ENCODE results near the gene STRA6.
"Not testable (repeated sequence)": the region's sequence is repeated elsewhere in the genome, so short reads cannot be mapped to it uniquely, and the experiment has no call there.

Gene STRA6

DNA sequence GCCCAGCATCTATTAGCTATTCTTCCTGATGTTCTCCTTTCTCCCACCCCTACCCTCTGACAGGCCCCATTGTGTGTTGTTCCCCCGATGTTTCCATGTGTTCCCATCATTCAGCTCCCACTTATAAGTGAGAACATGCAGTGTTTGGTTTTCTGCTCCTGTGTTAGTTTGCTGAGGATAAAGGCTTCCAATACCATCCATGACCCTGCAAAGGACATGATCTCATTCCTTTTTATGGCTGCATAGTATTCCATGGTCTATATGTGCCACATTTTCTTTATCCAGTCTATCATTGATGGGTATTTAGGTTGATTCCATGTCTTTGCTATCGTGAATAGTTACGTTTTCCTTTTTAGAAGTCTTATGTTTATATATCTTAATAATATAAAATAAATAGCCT is 42.2 kb downstream of the STRA6 start:
- not testable (repeated sequence) for DNase-seq (ENCODE audit: low spot score)

DNA sequence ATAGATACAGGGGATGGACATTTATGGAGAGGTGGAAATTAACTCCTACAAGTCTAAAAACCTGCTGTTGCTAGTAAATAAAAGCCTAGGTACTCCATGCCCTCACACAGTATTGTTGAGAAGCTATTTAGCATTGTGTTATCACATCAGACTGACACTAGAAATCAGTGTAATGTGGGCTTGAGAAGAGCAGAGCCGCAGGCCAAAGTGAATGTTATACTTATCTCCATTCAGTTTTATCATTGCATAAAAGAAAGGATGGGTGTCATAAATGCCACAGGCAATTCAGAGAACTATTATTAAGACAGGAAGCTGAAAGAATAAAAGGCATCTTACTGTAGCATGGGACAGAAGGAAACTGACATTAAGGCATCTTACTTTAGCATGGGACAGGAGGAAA is 42.8 kb downstream of the STRA6 start:
- no peak for DNase-seq (ENCODE audit: low spot score)

DNA sequence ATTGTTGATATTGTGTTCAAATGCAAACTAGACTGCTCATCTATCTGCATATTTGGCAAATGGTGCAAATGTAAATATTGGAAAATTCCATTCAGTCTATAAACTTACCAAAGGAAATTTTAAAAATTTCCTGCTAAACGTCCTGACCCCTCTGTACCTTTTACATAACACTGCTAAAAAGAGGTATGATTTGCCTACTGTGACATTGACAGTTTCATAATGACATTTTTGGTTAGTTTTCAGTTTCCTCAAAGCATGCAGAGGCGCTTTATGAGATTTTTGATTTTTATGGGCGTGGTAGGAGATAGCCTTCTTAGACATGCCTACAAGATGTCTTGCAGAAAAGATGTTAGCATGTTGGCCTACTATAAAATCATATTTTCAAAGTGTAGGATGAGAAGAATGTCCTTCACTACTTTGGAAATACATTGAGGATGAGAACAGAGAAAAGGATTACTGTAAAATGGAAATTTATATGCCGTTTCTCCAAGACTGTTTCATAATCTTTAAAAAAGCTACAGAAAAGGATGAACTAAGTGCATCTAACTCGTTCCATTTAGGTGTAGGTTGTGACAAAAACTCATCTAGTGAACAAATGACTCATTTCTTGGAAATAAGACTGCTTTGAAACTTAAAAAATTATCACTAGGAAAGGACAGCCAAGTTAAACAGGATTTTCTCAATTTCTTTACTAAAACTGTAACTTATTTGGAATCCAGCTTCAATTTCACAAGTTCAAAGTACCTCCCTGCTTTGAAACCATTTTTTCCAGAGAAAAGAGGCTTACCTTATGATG is 43.5 kb downstream of the STRA6 start:
- no peak for DNase-seq (ENCODE audit: low spot score)

DNA sequence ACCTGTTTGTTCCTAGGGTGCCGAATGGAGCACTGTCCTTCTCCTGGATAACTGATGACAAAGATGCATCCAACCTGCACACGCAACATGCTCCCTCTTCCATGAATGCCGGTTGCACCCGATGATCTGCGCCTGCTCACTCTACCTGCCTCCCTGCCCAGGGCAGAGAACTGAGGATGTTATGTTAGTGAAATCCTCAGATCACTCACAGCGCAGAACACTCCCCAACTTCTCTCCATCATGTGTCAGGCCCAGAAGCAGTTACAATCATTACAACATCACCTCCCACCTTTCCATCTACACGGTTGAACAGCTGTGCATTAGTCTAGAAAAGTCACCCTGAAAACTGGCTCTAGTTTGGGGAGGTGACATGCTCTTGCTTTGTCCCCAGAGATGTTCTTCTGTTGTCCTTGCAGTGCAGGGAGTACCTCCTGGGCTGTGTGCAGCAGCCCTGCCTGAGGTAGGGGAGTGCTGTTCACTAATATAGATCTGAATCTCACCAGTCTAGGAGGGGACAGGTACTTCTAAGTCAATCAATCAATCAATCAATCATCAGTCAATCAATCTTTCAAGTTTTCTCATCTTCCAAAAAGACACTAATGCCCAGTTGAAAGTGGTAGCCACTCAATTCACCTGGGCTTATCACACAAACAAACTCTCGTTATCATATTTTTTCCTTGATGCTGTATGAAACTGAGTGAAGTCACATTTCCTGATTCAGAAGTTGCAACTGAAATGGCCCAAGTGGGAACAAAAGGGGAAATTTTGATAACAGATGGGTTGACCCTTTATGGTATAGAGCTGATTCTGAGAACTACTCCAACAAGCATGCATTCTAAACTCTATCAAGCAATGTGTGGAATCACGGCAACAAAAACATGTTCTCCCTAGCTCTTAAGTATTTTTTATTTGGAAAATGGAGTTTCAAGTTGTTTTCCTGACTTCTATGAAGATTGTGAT is 44.4 kb downstream of the STRA6 start:
- no peak for DNase-seq (ENCODE audit: low spot score)

DNA sequence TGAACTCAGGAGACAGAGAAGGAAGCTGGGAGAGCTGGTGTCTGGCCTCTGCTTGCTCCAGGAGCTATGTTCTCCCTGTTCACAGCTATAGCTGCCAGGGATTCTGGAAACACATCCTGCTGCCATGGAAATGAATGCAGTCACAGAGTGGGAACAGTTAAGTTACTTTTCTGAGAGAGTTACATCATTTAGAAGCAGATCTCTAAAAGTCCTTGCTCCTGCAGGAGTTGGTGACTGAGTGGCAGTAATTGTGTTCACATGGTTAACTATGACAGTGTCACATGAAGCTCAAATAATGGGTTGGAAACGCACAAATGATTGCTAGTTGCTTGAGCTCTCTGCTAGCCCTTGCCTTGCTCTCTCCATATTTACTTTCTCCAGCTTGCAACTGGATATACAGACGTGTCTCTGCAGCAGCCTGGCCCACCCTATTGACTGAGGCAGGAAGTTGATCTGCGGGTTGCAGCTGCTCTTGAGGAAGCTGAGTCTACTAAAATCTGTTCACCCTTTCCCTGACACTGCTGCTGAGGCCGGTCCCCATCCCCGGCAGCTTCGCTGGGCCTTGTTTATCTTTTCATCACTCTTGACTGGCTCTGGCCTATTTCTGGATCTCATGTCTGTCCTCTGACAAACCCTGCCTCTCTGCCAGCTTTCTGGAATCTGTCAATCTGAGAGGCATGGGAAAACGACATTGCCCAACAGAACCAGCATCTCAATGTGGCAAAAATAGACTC is 45.7 kb downstream of the STRA6 start:
- DNase-seq (ENCODE audit: low spot score), result no peak

DNA sequence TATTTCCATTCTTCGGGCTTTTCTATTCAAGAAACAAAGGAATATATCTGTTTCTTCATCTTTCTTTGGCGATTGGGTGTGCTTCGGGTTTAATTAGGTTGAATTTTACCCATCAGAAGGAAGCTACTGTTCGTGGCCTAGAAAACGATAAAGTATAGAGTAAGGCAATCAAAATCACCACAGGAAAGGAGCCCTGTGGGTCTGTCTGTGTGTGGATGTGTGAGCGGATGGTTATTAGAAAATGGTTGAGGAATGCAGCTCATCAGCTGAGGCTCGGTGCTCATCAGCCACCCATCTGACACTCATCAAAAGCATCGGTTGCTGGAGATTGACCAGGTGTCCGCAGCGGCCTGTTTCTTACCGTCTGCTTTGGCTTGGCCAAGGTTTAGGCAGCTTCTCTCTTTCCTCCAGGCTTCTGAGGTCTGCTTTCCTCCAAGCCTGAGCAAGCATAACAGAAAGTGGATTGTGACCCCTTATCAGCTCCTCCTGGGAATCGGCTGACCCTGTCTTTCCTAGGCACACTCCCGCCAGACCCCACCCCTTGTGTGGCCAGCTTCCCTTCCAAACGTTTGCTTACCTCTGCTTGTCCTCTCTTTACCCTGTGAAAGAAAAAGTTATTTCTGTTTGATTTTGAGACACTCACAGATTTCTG is 46.7 kb downstream of the STRA6 start:
- DNase-seq (ENCODE audit: low spot score), result no peak

DNA sequence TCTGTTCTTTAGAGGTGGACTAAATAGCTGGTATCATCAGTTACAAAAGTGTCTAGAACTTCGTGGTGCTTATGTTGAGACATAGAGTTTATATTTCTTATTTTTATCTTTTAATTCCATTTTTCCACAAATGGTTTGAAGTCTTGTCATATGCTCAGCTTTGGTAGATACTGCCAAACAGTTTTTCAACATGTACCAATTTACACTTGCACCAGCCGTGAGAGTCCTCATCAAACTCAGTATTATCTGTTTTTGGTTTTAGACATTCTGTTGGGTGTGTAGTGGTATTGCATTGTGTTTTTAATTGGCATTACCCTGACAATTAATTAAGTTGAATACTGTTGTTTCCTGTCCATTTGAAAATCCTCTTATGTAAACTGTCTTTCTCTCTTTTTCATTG is 55.5 kb downstream of the STRA6 start:
- no peak for DNase-seq (ENCODE audit: low spot score)

DNA sequence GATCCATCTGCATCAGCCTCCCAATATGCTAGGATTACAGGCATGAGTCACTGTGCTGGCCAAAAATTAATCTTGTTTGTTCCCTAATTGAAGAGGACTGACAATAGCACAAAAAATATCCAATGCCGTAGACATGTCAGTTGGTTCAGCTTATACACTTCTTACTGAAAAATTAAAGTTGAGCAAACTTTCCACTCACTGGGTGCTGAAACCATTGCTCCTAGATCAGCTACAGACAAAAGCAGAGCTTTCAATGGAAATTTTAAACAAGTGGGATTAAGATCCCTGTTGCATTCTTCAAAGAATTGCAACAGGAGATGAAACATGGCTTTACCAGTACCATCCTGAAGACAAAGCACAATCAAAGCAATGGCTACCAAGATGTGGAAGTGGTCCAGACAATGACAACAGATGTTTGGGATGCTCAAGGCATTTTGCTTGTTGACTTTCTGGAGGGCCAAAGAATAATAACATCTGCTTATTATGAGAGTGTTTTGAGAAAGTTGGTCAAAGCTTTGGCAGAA is 56.2 kb downstream of the STRA6 start:
- no peak for DNase-seq (ENCODE audit: low spot score)

DNA sequence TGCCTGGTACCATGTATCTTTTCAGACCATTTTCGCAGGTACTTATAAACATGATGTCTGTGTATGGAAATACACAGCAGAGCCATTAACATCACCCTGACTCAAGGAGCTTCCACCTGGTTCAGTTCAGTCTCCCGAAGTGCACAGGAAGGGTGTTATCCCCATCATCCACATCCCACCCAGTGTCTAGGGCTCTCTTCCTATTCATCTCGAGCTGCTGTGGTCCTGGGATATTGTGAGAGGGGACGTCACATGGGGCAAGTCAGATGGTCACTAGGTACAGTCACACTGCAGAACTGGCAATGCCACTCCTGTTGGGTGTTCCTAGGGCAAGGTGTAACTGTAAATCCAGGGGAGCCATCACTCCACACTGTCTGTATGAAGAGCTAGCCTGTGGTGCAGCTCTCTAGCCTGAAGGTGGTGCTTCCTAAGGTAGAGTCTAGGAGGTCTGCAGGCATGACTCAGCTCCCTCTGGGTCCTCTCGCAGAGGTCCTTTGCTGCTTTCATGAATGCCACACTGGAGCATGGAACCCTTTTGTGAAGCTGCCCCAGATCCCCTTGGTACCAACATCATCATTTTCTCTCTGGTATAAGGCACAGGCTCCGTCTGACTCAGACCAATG is 58.3 kb downstream of the STRA6 start:
- DNase-seq (ENCODE audit: low spot score), result no peak

DNA sequence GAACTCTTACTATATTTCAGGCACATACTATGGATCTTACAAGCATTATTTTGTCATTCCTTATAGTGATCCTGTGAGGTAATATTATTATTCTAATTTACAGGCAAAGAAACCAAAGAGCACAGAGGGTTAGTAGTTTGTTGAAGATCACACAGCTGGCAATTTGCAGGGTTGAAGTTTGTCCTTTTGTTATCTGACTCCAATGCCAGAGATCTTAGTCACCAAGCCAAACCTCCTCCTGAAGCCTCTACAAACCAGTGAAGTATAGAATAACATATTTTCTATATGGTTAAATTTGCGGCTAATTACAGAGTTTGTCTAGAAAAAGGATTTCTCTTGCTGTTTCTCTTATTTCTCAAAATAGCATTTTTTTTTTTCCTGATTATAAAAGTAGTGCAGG is 61.0 kb downstream of the STRA6 start:
- no peak for DNase-seq (ENCODE audit: low spot score)

DNA sequence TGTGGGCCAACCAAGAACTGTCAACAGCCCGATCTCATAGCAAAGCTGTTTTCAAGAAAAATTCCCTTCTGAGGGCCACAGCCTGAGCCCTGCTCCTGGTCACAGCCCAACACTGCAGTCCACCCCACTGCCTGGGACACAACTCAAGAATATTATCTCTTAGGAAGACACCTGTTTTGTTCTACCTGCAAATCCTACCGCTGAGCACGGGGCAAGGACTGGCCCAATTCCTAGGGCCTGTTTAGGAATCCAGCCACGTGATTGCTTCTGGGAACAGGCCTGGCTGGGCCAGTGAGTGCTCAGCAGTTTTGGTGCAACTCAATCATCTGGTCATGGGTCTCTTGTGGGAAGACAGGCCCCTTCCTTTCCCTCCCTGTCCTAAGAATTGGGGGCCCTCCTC is 63.9 kb downstream of the STRA6 start:
- DNase-seq (ENCODE audit: low spot score), result no peak

DNA sequence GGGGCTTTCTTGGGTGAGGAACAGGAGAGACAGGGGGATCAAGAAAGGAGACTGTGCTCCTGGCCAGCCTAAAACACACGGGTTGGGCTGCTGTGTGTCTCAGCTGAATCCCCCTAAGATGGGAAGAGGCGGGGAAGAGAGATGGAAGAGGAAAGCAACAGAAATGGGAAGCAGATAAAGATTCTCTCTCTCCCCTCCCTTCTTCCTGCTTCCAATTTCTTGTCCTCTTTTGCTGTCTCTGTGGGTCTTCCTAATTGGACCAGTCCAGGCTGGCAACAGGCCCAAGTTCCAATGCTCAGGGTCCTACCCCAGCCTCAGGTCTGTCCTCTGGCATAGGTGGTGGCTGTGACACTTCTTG is 65.1 kb downstream of the STRA6 start:
- no peak for DNase-seq (ENCODE audit: low spot score)

DNA sequence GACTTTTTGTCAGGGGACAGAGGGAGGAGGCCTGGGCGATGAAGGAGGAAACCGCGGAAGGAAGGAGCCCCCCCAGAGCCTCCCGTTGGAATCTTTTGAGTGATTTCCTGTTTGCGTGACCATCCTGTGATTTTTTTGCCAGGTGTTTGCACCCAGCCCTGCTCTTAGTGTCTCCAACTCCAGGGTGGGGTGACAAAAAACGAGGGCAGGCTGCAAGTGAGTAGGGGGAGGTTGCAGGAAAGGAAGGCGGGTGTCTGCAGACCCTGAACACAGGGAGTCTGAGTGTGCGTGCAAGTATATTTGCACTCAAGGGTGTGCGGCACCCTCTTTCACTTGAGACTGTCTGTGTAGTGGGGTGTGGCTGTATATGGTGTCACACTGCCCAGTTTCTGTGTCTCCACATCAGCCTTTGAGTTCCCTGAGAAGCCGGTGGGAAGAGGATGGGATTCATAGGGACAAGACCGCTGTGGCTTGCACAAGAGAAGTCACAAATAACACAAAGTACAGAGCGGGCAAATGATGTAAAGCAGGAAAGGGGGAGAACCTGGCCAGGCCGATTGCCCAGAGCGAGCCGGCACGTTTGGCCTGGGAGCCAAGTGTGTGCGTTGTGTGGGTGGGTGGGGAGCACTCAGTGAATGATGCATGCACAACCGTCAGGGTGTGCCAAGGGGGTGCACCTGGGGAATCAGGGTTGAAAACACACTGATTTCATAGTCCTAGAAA is 65.6 kb downstream of the STRA6 start:
- DNase-seq (ENCODE audit: low spot score), result no peak

DNA sequence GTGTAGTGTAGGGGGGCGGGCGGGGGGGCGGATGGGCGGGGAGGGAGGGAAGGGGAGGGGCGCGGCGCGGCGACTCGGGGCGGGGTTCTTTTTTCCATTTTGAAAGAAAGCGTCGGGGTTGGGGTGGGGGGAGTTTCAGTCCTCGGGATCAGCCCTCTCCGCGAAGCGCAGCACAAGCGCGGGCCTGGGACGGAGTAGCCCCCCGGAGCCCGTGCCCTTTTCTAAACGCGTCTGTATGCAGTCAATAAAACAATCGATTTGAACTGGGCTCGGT is 66.1 kb downstream of the STRA6 start:
- DNase-seq (ENCODE audit: low spot score), result no peak

DNA sequence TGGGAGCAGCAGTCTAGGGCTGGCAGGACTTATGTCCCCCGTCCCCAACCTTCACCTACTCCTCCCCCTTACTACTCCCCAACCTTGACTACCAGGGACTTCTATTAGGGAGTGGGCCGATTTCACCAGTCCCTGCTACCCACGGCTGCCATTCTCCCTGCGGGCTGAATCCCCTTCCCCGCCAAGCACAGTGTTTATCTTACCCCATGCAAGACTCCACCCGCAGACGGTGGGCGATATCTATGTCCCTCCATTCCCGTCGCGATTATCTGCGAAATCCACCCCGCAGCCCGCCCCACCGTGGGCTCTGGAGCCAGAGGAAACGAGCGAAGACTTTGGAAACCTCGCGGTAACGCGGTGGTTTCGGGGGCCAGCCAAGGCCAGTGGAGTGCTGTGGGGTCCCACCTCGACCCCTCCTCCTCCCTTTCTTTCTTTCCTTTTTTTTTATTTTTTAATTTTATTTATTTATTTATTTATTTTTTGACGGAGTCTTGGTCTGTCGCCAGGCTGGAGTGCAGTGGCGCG is 67.5 kb downstream of the STRA6 start:
- no peak for DNase-seq (ENCODE audit: low spot score)

DNA sequence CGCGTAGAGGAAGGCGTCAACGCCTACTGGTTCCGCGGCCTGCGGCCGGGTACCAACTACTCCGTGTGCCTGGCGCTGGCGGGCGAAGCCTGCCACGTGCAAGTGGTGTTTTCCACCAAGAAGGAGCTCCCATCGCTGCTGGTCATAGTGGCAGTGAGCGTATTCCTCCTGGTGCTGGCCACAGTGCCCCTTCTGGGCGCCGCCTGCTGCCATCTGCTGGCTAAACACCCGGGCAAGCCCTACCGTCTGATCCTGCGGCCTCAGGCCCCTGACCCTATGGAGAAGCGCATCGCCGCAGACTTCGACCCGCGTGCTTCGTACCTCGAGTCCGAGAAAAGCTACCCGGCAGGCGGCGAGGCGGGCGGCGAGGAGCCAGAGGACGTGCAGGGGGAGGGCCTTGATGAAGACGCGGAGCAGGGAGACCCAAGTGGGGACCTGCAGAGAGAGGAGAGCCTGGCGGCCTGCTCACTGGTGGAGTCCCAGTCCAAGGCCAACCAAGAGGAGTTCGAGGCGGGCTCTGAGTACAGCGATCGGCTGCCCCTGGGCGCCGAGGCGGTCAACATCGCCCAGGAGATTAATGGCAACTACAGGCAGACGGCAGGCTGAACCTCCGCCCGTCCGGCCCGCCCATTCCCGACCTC is 68.1 kb downstream of the STRA6 start:
- DNase-seq (ENCODE audit: low spot score), result peak; percentile 60

DNA sequence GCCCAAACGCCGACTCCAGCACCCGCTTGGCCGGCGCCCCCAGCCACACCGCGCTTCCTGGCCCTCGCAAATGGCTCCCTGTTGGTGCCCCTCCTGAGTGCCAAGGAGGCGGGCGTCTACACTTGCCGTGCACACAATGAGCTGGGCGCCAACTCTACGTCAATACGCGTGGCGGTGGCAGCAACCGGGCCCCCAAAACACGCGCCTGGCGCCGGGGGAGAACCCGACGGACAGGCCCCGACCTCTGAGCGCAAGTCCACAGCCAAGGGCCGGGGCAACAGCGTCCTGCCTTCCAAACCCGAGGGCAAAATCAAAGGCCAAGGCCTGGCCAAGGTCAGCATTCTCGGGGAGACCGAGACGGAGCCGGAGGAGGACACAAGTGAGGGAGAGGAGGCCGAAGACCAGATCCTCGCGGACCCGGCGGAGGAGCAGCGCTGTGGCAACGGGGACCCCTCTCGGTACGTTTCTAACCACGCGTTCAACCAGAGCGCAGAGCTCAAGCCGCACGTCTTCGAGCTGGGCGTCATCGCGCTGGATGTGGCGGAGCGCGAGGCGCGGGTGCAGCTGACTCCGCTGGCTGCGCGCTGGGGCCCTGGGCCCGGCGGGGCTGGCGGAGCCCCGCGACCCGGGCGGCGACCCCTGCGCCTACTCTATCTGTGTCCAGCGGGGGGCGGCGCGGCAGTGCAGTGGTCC is 68.7 kb downstream of the STRA6 start:
- DNase-seq (ENCODE audit: low spot score), result no peak

DNA sequence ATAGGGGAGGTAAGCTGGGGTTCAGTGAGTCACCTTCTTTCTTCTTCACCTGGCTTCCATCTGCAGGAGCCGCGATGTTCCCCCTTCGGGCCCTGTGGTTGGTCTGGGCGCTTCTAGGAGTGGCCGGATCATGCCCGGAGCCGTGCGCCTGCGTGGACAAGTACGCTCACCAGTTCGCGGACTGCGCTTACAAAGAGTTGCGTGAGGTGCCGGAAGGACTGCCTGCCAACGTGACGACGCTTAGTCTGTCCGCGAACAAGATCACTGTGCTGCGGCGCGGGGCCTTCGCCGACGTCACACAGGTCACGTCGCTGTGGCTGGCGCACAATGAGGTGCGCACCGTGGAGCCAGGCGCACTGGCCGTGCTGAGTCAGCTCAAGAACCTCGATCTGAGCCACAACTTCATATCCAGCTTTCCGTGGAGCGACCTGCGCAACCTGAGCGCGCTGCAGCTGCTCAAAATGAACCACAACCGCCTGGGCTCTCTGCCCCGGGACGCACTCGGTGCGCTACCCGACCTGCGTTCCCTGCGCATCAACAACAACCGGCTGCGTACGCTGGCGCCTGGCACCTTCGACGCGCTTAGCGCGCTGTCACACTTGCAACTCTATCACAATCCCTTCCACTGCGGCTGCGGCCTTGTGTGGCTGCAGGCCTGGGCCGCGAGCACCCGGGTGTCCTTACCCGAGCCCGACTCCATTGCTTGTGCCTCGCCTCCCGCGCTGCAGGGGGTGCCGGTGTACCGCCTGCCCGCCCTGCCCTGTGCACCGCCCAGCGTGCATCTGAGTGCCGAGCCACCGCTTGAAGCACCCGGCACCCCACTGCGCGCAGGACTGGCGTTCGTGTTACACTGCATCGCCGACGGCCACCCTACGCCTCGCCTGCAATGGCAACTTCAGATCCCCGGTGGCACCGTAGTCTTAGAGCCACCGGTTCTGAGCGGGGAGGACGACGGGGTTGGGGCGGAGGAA is 69.6 kb downstream of the STRA6 start:
- no peak for DNase-seq (ENCODE audit: low spot score)
